ENCODE measurements around the gene PHF23. TPM values are rescaled to one million over a fixed set of nuclear protein-coding genes. Genes with fewer than 3 reads are reported as not detected.
A peak's percentile ranks its signal among the peaks of the same experiment; 100 is the strongest.

Gene PHF23
- total and polyA plus RNA-seq, 2 of the 4 experiments (the other 2 are of a cell fraction) = 44.8 to 58.5 TPM

DNA sequence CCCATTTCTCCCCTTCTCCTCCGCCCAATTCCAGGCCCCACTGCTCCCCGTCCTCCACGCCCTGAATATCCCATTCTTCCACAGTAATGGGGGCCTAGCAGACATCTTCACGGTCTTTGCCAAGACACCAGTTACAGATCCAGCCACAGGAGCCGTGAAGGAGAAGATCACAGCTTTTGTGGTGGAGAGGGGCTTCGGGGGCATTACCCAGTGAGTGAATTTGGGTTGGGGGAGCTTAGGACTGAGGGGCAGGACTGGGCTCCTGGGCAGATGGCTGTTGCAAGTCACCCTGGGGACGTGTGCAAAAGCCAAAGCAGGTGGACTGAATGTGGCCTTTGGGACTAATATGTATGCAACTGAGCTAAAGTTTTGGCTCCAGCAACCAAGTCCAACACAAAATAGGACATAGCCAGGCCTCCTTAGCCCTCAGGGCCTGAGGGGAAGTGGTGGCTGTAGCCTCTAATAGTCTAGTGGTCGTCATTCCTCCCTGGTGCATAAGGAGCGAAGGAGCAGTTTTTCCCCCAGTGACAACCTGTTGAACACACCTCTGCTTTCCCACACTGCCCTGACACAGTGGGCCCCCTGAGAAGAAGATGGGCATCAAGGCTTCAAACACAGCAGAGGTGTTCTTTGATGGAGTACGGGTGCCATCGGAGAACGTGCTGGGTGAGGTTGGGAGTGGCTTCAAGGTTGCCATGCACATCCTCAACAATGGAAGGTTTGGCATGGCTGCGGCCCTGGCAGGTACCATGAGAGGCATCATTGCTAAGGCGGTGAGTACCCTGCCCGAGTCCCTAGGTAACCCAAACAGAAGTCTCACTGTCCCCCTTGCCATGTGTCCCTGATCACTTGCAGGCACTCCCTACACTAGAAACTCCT is 16.9 kb downstream of the PHF23 start:
- no peaks in the 10 kb centered on the region for H3K27me3 ChIP-seq (ENCODE audit: control insufficient read depth, insufficient read depth, low read length)
- H4K20me1 ChIP-seq (ENCODE audit: insufficient read depth, low read length) = peaks cover 32% of the 10 kb centered on the region
- no peak overlapping the region for H3K4ac ChIP-seq (ENCODE audit: low read depth, low read length)
- H3K23ac ChIP-seq (ENCODE audit: low read depth, low read length) = 0 out of 2 replicates have a peak overlapping the region, but pooled peaks have one; percentile 33
- no peak overlapping the region for H3K27ac ChIP-seq (ENCODE audit: insufficient read depth, low read length)
- no peak overlapping the region for H4K5ac ChIP-seq (ENCODE audit: low read depth, low read length)
- no peak overlapping the region for H2AFZ ChIP-seq (replicated peaks; ENCODE audit: low read length, poor library complexity)
- no peak overlapping the region for H2BK20ac ChIP-seq (ENCODE audit: low read depth, low read length)
- peaks cover 13% of the 10 kb centered on the region; the same call in 1 of the 2 replicates for H3K9me1 ChIP-seq (ENCODE audit: insufficient read depth, low read length)
- H3K56ac ChIP-seq (ENCODE audit: extremely low read depth, insufficient read depth, low read length) = no peak overlapping the region
- peaks cover 8 to 75% of the 10 kb centered on the region in 2 experiments for H3K79me1 ChIP-seq (ENCODE audit: low read depth in 1 of 2, low read length in 2 of 2)
- no peak overlapping the region for H2BK5ac ChIP-seq (ENCODE audit: low read depth, low read length, poor library complexity, severe bottlenecking)
- H4K91ac ChIP-seq (ENCODE audit: insufficient read depth, low read depth, low read length) = no peak overlapping the region
- no peak overlapping the region for H3K18ac ChIP-seq (ENCODE audit: low read depth, low read length)
- in situ Hi-C loops (cut with MboI; ENCODE audit: low sequenced_read_pairs) = no loop called here
- POLR2A ChIA-PET (ENCODE audit: unreplicated experiment) = interaction anchor here (1.5 kb wide), 1 partner anchor 12 kb away, joined by 4 read pairs; the partner anchor contains the start of gene DVL2
- H3K14ac ChIP-seq (replicated peaks; ENCODE audit: low read depth, low read length) = no peak overlapping the region
- WGBS, 2 experiments (ENCODE audit: extremely low coverage in 2 of 2, insufficient read length in 1 of 2) = 90% methylated on average over 3 of the region's 15 CpGs; no CpG with 5 or more reads in 1 of the 2 experiments
- H3K36me3 ChIP-seq (ENCODE audit: control insufficient read depth, insufficient read depth, low read length) = peaks cover 61% of the 10 kb centered on the region
- H3K9me3 ChIP-seq (ENCODE audit: control insufficient read depth, insufficient read depth, low read length) = no peaks in the 10 kb centered on the region
- H3K4me3 ChIP-seq (ENCODE audit: insufficient read depth, low read depth, low read length) = no peak overlapping the region
- ATAC-seq (ENCODE audit: low read depth) (no peak), DNase-seq (no peak)
- peaks cover 14% of the 10 kb centered on the region for H3K4me1 ChIP-seq (ENCODE audit: control insufficient read depth, insufficient read depth, low read length)
- dilution Hi-C loops (cut with HindIII; ENCODE audit: low sequenced_read_pairs, unreplicated experiment) = no loop called here
- H2BK120ac ChIP-seq (ENCODE audit: low read depth, low read length) = no peak overlapping the region
- H4K8ac ChIP-seq (ENCODE audit: low read depth in 2 of 2, low read length in 2 of 2) = peak overlapping the region in 1 of 2 experiments; percentile 14; a peak in 1 of 4 replicates
- no peak overlapping the region; the same call in 1 of the 2 replicates for H2AK5ac ChIP-seq (ENCODE audit: low read depth, low read length)
- H2AK9ac ChIP-seq (replicated peaks; ENCODE audit: low read depth, low read length, poor library complexity) = peak overlapping the region; percentile 52
- no peak overlapping the region for H3K9ac ChIP-seq (ENCODE audit: low read depth, low read length)
- CTCF ChIA-PET = no interaction called here
- intact Hi-C loops (cut with micrococcal nuclease) = no loop called here
- H2BK15ac ChIP-seq (ENCODE audit: low read depth, low read length) = no peak overlapping the region
- no peak overlapping the region for H3K4me2 ChIP-seq (ENCODE audit: low read depth, low read length)
- BruUV-seq (replicated peaks) = no TSS peak
- TF ChIP-seq BHLHE40 (IDR thresholded peaks at IDR 0.05; ENCODE audit: low read depth, low read length) (no peak), CEBPB (IDR thresholded peaks at IDR 0.05; ENCODE audit: low read depth, low read length) (no peak), RAD21 (IDR thresholded peaks at IDR 0.05; ENCODE audit: low read length) (no peak), MXI1 (IDR thresholded peaks at IDR 0.05; ENCODE audit: borderline replicate concordance, low read depth, low read length) (no peak), CHD1 (IDR thresholded peaks at IDR 0.05; ENCODE audit: low read depth, low read length) (no peak), SMC3 (IDR thresholded peaks at IDR 0.05; ENCODE audit: low read depth, low read length) (no peak), MAZ (IDR thresholded peaks at IDR 0.05; ENCODE audit: borderline replicate concordance, low read depth, low read length) (no peak), ELK1 (IDR thresholded peaks at IDR 0.05; ENCODE audit: borderline replicate concordance, low read depth, low read length) (no peak), RFX5 (IDR thresholded peaks at IDR 0.05; ENCODE audit: low read depth, low read length) (no peak), FOS (IDR thresholded peaks at IDR 0.05; ENCODE audit: low read depth, low read length) (no peak), NFE2L2 (IDR thresholded peaks at IDR 0.05; ENCODE audit: low read depth, low read length) (no peak), RCOR1 (IDR thresholded peaks at IDR 0.05; ENCODE audit: insufficient replicate concordance, low read length) (no peak)
- TF ChIP-seq, protein P1, sequence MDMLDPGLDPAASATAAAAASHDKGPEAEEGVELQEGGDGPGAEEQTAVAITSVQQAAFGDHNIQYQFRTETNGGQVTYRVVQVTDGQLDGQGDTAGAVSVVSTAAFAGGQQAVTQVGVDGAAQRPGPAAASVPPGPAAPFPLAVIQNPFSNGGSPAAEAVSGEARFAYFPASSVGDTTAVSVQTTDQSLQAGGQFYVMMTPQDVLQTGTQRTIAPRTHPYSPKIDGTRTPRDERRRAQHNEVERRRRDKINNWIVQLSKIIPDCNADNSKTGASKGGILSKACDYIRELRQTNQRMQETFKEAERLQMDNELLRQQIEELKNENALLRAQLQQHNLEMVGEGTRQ (IDR thresholded peaks at IDR 0.05; ENCODE audit: low read depth, low read length) = no peak
- TF ChIP-seq, protein P2, sequence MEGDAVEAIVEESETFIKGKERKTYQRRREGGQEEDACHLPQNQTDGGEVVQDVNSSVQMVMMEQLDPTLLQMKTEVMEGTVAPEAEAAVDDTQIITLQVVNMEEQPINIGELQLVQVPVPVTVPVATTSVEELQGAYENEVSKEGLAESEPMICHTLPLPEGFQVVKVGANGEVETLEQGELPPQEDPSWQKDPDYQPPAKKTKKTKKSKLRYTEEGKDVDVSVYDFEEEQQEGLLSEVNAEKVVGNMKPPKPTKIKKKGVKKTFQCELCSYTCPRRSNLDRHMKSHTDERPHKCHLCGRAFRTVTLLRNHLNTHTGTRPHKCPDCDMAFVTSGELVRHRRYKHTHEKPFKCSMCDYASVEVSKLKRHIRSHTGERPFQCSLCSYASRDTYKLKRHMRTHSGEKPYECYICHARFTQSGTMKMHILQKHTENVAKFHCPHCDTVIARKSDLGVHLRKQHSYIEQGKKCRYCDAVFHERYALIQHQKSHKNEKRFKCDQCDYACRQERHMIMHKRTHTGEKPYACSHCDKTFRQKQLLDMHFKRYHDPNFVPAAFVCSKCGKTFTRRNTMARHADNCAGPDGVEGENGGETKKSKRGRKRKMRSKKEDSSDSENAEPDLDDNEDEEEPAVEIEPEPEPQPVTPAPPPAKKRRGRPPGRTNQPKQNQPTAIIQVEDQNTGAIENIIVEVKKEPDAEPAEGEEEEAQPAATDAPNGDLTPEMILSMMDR (conservative IDR thresholded peaks at IDR 0.05; ENCODE audit: low read depth, low read length) = no peak

Measured in IMR-90 (cell line).